CD4-positive, alpha-beta T cell treated with Interferon gamma for 1 hour (primary cell): Measurements from ENCODE around the gene TPR.

Experiments used
- DNase-seq: peaks from one replicate; pipeline ENCODE4 v3.0.0-alpha.2; 2020

The TPR gene

DNA sequence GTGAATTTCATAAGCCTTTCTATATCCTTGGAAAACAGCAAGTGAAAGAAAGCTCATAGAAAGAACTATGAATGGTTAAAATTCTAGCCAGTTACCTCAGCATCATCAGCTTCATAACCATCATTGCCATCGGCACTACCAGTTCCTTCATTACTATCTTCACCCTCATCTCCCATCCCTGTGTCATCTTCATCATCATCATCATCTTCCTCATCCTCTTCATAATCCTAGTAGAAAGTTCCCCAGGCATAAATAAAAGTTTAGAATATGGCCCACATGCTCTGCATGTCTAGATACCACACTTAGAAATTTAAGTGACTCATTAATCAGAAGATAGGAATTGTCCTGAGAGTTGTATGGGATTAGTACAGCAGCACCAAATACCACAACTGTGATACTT, 49.0 kb downstream of the TPR start:
- DNase-seq: no peak

DNA sequence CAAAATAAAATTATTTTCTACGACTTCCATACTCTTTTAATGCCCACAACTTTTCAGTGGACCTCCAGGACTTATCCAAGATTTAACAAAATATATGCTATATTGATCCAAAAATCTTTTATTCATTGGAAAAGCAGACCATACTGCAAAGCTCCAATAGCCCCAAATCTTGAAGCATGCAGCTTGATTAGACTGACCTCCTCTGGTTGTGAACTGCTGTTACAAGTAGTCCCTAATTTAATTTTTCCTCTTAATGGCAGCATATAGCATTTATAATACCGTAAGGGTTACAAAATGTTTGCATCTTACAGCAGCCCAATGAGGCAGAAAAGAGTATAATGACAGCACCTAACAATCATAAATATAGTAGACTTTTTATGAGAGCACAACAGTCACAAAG, 49.8 kb downstream of the TPR start:
- DNase-seq: no peak

DNA sequence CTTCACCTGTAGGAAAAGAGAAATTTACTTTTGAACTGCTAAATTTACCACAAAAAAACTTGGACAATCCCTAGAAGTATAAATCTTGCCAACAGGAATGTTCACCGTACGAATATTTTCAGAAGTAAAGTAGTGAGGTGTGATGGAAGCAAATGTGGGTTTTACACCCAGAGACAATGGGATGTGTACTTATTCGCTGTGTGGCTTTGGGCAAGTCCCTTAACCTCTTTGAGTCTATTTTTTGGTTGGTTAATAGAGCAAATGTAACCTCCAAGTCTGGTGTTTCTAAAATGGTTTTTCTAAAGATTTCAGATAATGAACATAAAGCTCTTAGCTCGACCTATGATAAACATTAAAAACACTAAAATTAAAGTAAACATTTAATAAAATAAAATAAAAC, 51.2 kb downstream of the TPR start:
- no peak for DNase-seq

DNA sequence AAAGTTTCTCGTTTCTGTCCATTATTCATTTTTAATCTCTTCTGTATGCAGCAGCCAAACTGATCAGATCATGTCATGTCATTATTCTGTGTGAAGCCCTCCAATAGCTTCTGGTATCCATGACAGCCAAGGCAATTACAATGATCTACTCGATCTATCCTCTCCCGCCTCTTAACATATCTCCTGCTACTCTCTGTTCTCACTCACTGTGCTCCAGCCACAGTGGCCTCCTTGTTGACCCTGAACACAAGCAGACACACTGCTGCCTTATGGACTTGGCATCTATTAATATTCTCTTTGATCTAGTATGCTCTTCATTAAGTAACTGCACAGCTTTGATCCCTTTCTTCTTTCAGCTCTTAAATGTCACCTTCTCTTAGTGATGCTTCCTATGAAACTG, 59.5 kb downstream of the TPR start:
- DNase-seq: no peak

DNA sequence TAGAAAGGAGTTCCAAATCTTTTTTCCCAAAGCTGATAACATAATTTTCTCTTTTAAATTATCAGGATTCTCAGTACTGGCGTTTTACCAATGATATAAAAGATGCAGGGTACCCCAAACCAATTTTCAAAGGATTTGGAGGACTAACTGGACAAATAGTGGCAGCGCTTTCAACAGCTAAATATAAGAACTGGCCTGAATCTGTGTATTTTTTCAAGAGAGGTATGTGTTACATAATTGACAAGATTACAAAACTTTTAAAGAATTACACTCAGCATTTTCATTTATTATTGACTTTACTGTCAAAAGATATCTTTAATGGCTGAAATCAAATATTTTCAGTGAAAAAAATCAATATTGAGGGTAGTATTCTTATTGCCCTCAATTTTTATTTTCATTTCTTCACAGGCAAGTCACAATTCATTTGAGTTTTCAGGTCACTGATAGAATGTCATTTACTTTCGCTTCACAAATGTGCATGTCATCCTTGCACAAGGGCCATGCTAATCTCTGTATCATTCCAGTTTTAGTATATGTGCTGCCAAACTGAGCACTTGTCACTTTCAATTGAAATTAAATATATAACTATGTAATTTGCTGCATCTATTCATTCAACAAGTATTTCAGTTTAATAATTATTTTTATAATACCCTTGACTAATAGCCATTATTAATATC, 63.5 kb downstream of the TPR start:
- no peak for DNase-seq

DNA sequence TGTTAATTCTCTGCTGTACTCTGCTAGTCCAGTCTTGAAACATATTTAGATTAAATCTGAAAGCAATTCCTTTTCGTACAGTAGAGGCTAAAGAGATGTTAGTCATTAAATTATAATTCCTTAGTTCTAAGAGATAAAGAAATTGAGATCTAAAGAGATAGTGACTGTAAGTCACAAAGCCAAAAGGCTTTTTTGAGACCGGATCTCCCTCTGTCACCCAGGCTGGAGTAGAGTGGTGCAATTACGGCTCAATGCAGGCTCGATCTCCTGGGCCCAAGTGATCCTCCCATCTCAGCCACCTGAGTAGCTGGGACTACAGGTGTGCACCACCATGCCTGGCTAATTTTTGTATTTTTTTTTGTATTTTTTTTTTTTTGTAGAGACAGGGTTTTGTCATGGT, 64.7 kb downstream of the TPR start:
- DNase-seq: no peak

DNA sequence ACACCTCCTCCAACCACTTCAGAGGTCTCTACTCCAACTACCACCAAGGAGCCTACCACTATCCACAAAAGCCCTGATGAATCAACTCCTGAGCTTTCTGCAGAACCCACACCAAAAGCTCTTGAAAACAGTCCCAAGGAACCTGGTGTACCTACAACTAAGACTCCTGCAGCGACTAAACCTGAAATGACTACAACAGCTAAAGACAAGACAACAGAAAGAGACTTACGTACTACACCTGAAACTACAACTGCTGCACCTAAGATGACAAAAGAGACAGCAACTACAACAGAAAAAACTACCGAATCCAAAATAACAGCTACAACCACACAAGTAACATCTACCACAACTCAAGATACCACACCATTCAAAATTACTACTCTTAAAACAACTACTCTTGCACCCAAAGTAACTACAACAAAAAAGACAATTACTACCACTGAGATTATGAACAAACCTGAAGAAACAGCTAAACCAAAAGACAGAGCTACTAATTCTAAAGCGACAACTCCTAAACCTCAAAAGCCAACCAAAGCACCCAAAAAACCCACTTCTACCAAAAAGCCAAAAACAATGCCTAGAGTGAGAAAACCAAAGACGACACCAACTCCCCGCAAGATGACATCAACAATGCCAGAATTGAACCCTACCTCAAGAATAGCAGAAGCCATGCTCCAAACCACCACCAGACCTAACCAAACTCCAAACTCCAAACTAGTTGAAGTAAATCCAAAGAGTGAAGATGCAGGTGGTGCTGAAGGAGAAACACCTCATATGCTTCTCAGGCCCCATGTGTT, 66.6 kb downstream of the TPR start:
- no peak for DNase-seq

DNA sequence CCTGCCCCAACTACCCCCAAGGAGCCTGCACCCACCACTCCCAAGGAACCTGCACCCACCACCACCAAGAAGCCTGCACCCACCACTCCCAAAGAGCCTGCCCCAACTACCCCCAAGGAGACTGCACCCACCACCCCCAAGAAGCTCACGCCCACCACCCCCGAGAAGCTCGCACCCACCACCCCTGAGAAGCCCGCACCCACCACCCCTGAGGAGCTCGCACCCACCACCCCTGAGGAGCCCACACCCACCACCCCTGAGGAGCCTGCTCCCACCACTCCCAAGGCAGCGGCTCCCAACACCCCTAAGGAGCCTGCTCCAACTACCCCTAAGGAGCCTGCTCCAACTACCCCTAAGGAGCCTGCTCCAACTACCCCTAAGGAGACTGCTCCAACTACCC, 67.6 kb downstream of the TPR start:
- DNase-seq: no peak

DNA sequence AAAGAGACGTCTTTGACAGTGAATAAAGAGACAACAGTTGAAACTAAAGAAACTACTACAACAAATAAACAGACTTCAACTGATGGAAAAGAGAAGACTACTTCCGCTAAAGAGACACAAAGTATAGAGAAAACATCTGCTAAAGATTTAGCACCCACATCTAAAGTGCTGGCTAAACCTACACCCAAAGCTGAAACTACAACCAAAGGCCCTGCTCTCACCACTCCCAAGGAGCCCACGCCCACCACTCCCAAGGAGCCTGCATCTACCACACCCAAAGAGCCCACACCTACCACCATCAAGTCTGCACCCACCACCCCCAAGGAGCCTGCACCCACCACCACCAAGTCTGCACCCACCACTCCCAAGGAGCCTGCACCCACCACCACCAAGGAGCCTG, 68.5 kb downstream of the TPR start:
- no peak for DNase-seq

DNA sequence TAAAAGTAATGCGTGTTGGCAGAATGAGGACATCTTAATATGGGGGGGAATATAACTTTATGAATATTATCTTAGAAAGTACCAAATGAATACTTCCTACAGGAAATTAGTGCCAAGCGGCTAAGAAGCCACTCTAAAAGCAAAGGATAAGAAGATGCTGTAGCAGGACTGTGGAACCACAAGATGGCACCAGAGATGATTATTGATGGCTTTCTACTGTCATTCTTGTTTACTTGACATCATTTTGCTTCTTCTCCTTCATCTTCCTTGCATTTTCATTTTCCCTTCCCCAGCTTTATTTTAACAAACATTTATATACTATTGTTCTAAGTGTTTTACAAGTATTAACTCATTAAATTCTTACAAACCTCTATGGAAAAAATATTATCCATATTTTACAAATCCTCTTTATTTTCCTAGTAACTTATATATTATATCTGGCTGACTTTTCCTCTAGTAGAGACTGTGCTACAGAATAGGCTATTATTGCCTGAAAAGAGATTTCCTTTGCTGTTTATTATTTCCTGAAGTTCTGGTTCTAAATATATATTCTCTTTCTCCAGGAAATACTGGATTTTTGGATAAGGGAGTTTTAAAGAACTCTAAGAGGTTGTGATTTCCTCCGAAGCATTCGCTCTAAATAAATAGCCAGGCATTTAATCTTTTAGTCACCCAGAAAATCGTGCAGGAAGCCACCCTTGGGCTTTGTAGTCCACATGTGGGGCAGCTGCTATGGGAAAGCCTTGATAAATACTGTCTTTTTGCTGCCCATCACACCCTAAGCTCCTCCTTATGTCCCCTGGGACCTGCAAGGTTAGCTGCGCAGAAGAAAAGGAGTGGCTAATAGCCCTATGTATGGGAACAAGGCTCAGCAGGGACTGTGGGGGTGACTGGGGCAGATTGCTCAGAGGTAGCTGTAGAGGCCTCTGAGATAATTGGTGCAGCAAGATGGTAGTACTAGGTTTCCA, 69.8 kb downstream of the TPR start:
- DNase-seq: no peak

DNA sequence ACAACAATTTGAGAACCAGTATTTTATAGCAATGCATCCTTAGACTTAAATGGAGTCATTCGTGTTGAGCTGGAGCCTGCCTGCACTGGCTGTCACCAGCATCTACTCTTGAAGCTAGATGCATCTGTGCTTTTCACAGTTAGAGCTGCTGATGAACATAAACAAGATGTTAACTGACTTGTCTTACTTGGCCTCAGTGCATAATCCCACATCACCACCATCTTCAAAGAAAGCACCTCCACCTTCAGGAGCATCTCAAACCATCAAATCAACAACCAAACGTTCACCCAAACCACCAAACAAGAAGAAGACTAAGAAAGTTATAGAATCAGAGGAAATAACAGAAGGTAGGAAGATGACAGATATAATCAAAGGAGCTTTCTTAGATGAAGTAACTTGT, 71.1 kb downstream of the TPR start:
- DNase-seq: no peak

DNA sequence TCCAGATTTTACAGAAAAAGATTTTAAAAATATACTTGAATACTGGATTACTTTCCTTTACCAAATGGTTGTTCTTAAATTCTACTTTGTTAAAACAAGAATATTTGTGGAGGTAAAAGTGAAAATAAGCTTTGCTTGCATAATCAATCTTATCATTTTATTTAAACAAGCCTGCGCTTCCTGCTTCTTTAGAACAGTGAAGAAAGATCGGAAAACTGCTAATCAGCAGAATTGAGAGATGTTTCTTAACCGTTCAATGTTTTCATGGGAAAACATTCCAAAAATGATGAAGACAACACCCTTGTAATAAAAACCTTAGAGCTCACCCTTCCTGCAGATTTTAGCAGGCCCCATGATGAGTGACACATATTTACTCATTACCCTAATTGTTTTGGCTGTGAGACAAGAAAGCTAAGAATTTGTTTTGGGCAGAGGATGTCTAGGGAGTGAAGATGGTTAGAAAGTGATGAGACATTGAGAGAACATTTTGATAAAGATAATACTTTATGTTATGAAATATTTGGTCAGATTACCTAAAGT, 72.6 kb downstream of the TPR start:
- DNase-seq: no peak

DNA sequence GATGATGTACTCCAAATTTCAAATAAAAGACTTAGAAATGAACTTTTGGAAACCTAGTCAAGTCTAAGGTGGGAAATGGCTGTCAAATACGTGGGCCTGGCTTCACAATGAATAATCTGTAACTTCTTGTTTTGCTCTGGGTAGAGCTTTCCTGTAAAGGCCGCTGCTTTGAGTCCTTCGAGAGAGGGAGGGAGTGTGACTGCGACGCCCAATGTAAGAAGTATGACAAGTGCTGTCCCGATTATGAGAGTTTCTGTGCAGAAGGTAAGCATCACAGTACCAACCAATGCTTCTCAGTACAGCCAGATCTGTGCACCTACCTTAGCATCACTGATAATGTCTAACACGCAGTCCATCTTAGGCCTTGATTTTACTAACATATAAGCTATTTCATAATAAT, 73.6 kb downstream of the TPR start:
- no peak for DNase-seq

DNA sequence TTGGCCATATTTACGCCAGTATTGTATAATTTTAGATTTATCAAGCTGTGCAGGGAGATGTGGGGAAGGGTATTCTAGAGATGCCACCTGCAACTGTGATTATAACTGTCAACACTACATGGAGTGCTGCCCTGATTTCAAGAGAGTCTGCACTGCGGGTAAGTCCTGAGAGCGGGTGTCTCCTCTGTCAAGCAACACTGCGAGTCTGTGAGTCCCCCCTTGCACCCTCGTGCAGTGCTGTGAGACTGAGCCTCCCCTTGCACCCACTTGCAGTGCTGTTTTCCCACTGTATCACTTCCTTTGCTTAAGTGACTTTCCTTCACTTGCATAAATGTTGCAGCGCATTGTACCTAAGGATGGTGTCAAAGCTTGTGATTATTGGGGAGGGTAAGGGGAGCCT, 75.0 kb downstream of the TPR start:
- DNase-seq: no peak

DNA sequence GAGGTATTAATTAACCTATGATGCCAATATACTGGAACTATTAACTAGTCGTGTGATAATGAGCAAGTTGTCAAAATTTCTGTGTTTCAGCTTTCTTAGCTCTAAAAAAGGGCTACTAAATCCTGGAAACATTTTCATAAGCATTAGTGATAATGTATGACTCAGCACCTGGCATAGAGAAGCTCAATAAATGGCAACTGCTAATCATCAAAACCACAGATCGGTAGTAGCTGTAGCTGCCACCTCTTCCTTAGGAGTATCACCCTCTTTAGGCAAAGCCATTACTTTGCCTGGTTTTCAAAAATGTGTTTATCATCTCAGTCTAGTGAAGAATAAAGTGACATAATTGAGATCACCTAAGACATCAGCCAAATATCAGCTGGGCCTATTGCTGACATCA, 75.5 kb downstream of the TPR start:
- no peak for DNase-seq

DNA sequence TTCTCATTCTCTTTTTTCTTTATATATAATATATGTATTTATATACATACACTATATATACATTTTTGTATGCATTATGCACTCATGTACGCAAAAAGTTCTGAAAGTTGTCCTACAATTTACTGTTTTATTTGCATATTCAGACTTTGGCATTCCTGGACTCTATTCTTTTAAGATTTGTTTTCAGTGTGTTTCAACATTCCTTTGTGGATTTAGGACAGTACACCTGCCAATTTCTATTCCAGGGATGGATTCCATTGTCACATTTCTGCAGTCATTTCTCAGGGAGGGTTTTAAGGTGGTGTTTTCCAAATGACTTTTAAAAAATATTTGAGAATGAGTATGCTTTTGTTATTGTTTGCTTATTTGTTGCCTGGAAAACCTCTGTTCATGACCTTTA, 76.2 kb downstream of the TPR start:
- DNase-seq: no peak

DNA sequence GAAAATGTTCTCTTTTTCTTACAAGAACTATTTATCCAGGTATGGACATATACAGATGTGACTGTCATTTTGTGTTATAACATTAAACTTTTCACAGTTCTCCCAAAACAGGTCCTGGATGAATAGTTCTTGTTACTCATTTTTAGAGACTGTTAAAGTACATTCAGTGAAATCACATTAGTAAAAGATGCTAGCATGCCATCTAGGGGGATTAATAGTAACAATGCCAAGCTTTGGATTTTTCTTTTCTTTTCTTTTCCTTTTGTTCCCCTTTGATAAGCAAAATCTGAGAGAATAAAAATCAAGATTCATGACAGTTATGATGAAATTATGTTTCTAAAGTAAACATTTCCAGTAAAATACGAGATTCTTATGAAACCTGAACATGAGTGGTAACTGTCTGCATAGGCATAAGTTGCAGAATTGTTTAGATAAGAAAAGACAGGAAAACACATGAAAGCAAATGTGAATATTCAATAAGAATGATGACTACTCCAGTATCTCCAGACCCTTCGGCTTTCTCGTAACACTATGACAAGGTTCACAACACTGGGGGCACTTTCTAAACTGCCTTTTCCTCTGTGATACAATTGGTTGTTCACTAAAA, 77.5 kb downstream of the TPR start:
- DNase-seq: no peak

DNA sequence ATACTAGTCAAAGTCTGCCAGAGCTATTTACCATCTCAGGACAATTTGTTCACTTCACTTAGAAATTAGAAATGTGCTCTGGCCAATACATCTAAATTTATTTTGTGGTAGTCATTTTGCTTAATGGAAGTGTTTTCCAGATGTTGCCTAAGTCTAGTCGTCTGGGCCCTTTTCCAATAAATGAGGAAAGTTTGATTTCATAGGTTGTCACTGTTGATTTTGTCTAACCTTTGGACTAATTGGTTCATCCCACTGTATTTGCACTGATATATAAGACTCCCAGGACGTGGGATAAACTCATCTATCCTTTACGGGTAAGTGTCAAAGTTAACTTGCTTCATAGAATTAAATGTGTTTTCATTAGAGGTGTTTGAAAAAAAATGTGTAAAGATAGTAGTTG, 79.1 kb downstream of the TPR start, which contains the start of gene PRG4:
TSS of gene PRG4 (plus strand) at position 300 of the 400 bp plus-strand sequence.
- no peak for DNase-seq

DNA sequence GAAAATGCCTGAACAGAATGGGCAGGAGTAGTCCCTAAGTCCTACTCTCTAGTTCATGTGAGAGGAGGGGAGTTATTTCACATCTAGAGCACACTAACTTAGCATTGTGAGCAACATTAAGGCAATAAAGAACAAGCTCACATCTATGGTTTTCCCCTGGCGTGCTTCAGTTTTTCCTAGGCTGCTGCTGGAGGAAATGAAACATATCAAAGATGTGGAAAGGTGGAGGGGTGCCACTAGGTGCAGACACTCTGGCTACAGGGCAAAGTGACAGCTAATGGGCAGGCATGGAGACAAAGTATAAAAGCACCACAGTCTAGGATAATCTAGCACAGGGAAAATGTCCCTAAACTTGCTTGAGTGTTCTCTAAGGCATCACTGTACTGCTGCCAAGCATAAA, 82.2 kb downstream of the TPR start:
- no peak for DNase-seq

DNA sequence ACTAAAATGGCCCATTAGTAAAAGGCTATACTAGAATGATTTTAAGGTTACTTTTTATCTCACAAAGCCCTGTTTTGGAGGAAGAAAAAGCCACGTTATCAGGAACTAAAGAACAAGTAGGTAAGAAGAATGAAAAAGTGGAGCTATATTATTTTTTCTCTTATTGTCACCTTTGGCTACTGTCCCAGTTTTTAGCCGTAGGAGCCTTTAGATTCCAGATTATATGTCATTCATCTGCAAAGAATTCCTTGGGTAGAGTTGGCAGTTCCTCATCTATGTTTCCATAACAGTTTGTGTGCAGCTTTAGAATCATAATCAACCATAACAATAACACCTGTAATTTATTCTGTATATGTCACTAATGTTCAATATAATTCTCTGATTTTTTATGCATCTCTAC, 83.8 kb downstream of the TPR start:
- no peak for DNase-seq

DNA sequence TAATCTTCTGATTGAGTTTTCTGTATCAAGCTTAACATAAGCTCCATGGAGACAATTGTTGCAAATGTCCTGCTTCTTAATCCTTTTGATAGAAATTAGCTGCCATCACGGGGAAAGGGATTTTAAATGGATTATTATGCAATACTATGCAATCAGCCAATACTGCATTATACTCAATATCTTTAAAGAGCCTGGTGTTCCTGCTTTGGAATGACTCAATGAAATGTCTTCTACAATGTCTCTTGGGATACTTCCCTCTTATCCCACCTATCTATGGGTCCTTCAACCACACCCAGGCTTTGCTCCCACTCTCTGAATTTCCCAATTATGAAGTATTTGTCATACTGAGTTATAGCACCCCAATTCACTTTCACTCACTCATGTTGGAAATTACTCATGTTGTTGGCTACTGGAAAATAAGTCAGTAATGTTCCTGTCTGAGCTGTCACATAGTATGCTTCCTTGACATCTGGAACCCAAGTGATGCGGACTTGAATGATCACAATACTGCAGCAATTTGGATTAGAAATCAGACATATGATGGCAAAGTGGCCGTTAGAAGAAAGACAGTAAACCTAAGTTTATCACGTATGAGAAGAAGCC, 85.0 kb downstream of the TPR start:
- no peak for DNase-seq

DNA sequence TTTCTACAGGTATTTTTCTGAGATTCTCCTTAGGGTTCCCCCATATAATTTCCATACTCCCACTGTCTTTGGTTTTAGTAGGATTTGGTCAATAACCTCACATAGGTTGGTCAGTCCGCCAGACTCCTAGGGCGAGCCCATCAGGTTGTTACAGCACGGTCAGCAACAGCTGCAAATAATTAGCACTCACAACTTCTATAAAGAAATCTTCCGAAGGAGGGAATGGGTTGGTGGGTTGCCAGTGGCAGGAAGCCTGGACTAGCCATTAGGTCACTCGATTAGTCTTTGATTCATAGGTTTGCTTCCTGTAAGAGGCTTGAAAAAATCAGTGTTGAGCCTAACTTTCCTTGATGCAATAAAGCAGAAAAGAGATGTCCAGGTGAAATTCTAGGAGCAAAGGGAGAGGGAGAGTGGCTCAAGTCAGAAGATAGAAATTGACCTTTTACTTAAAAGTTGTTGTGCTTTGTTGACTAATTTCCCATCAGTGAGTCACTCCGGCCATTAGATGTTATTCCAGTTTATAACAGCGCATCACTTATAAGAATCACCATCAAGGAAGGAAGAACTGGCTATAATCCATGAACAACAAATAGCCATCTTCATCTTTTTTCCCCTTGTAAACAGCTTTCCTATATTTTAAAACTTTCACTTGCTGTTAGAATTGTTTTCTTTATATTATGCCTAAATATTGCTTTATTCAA, 88.3 kb downstream of the TPR start:
- DNase-seq: no peak
